Measurements from ENCODE around the gene SERHL2. TPM values are rescaled to one million over a fixed set of nuclear protein-coding genes. Genes with fewer than 3 reads are reported as not detected.

Gene SERHL2
- total RNA-seq, 1 experiment from 2014 or later = 1.1 TPM

- ChIA-PET CTCF (no interaction called here), POLR2A (interaction anchor here (0.6 kb wide), 1 partner anchor 77 kb away, joined by 3 read pairs; no protein-coding TSS in a partner anchor)
Observed at GRCh38 chr22:42584364-42584940, 30.7 kb downstream of the SERHL2 start.

More at GRCh38 chr22:42584364-42584940, 30.7 kb downstream of the SERHL2 start:
- Mint-ChIP-seq H3K4me3 (no peak overlapping the region), H3K4me1 (peaks cover 6% of the 10 kb centered on the region), H3K9me3 (no peaks in the 10 kb centered on the region), H3K27me3 (ENCODE audit: low read depth) (no peaks in the 10 kb centered on the region), H3K27ac (no peak overlapping the region), H3K36me3 (peaks cover 46% of the 10 kb centered on the region)
- DNase-seq (ENCODE audit: low spot score) (no peak), ATAC-seq (no peak)
- no peak for TF ChIP-seq SMAD3 (CRISPR knock-in tag; IDR thresholded peaks at IDR 0.05; ENCODE audit: borderline replicate concordance)
- no peak for TF ChIP-seq IRF2 (CRISPR knock-in tag; IDR thresholded peaks at IDR 0.05; ENCODE audit: borderline replicate concordance, low read depth)
- no peak for TF ChIP-seq MYBL2 (CRISPR knock-in tag; IDR thresholded peaks at IDR 0.05)
- TF ChIP-seq ZNF532 (CRISPR knock-in tag; IDR thresholded peaks at IDR 0.05; ENCODE audit: borderline replicate concordance) = no peak
- no peak for TF ChIP-seq SMAD4 (CRISPR knock-in tag; IDR thresholded peaks at IDR 0.05)
- no peak for TF ChIP-seq ZNF232 (CRISPR knock-in tag; IDR thresholded peaks at IDR 0.05)
- TF ChIP-seq SP1 (CRISPR knock-in tag; conservative IDR thresholded peaks at IDR 0.05) = no peak
- no peak for TF ChIP-seq AFF4 (CRISPR knock-in tag; IDR thresholded peaks at IDR 0.05; ENCODE audit: borderline replicate concordance)
- TF ChIP-seq CTCF (IDR thresholded peaks at IDR 0.05) = no peak
- TF ChIP-seq SOX15 (CRISPR knock-in tag; IDR thresholded peaks at IDR 0.05) = no peak
- no peak for TF ChIP-seq FOXJ3 (CRISPR knock-in tag; IDR thresholded peaks at IDR 0.05; ENCODE audit: borderline replicate concordance)
- TF ChIP-seq ELF4 (CRISPR knock-in tag; IDR thresholded peaks at IDR 0.05; ENCODE audit: low read depth) = no peak
- TF ChIP-seq TEAD4 (CRISPR knock-in tag; IDR thresholded peaks at IDR 0.05) = no peak
- no peak for TF ChIP-seq JAZF1 (CRISPR knock-in tag; IDR thresholded peaks at IDR 0.05)
- TF ChIP-seq ATF2 (CRISPR knock-in tag; IDR thresholded peaks at IDR 0.05; ENCODE audit: borderline replicate concordance, low read depth) = no peak
- no peak for TF ChIP-seq FOXK1 (CRISPR knock-in tag; IDR thresholded peaks at IDR 0.05)
